ENCODE measurements around the gene SEC31B.

SEC31B gene

GRCh38 chr10:100489396-100489795 lies 30.3 kb downstream of the SEC31B start:
- DNase-seq: no peak

GRCh38 chr10:100487529-100487928 lies 32.1 kb downstream of the SEC31B start:
- DNase-seq: no peak

- no peak for DNase-seq
Observed at GRCh38 chr10:100485801-100486495, 33.7 kb downstream of the SEC31B start.

- DNase-seq: no peak
Observed at GRCh38 chr10:100485366-100485765, 34.3 kb downstream of the SEC31B start.

- no peak for DNase-seq
Observed at GRCh38 chr10:100483876-100484666, 35.6 kb downstream of the SEC31B start.

GRCh38 chr10:100482834-100483185 lies 36.9 kb downstream of the SEC31B start:
- DNase-seq: no peak

GRCh38 chr10:100482181-100482833 lies 37.4 kb downstream of the SEC31B start:
- peak; percentile 36 for DNase-seq

- DNase-seq: peak; percentile 74
Observed at GRCh38 chr10:100481462-100482081, 38.1 kb downstream of the SEC31B start.

GRCh38 chr10:100480002-100480401 lies 39.7 kb downstream of the SEC31B start:
- DNase-seq: no peak

GRCh38 chr10:100479037-100479436 lies 40.6 kb downstream of the SEC31B start:
- DNase-seq: no peak

- DNase-seq: no peak
Observed at GRCh38 chr10:100477970-100478369, 41.7 kb downstream of the SEC31B start.

GRCh38 chr10:100470367-100470766 lies 49.3 kb downstream of the SEC31B start:
- DNase-seq: no peak

GRCh38 chr10:100469756-100470155 lies 49.9 kb downstream of the SEC31B start:
- peak; percentile 43 for DNase-seq

- no peak for DNase-seq
Observed at GRCh38 chr10:100468978-100469377, 50.7 kb downstream of the SEC31B start.

- no peak for DNase-seq
Observed at GRCh38 chr10:100468322-100468721, 51.3 kb downstream of the SEC31B start.

GRCh38 chr10:100462709-100463108 lies 57.0 kb downstream of the SEC31B start, which contains the start of gene WNT8B:
Gene WNT8B (plus strand): TSS chr10:100463009. CDS start chr10:100463169, 160 bp downstream.
- DNase-seq: no peak

- DNase-seq: peak; percentile 17
Observed at GRCh38 chr10:100448951-100449350, 70.7 kb downstream of the SEC31B start.

- DNase-seq: no peak
Observed at GRCh38 chr10:100447663-100448062, 72.0 kb downstream of the SEC31B start.

GRCh38 chr10:100446130-100446761 lies 73.4 kb downstream of the SEC31B start:
- no peak for DNase-seq

GRCh38 chr10:100442548-100442947 lies 77.1 kb downstream of the SEC31B start:
- DNase-seq: no peak

GRCh38 chr10:100438674-100439315 lies 80.9 kb downstream of the SEC31B start:
- DNase-seq: no peak

All from MV-4-11 (cell line).